HG03521 (cell line): ENCODE data around the gene REELD1.

Source experiments
- ATAC-seq: cut with Tn5 transposase; IDR thresholded peaks from one replicate; pipeline ENCODE4 v1.9.1; 2021; ENCODE audit warnings: mild to moderate bottlenecking, moderate library complexity; ENCODE audit not compliant: unreplicated experiment

The REELD1 gene

GRCh38 chr4:146224326-146224966, 10.1 kb downstream of the REELD1 start:
- no peak for ATAC-seq

GRCh38 chr4:146229406-146229805, 15.1 kb downstream of the REELD1 start:
- ATAC-seq, result no peak

- no peak for ATAC-seq
These were observed 17.9 kb downstream of the REELD1 start for GRCh38 chr4:146232131-146232722.

GRCh38 chr4:146235654-146236177, 21.4 kb downstream of the REELD1 start:
- ATAC-seq, result no peak

GRCh38 chr4:146236216-146236615, 21.9 kb downstream of the REELD1 start:
- no peak for ATAC-seq

GRCh38 chr4:146237092-146237491, 22.8 kb downstream of the REELD1 start:
- no peak for ATAC-seq

GRCh38 chr4:146238107-146238506, 23.8 kb downstream of the REELD1 start:
- no peak for ATAC-seq

GRCh38 chr4:146243141-146243882, 29.0 kb downstream of the REELD1 start:
- peak; percentile 84 for ATAC-seq

- ATAC-seq, result no peak
These were observed 29.5 kb downstream of the REELD1 start for GRCh38 chr4:146243883-146244277.

GRCh38 chr4:146244496-146244895, 30.2 kb downstream of the REELD1 start:
- no peak for ATAC-seq

GRCh38 chr4:146245246-146245645, 30.9 kb downstream of the REELD1 start:
- ATAC-seq, result no peak

- no peak for ATAC-seq
These were observed 31.5 kb downstream of the REELD1 start for GRCh38 chr4:146245850-146246249.

- no peak for ATAC-seq
These were observed 32.0 kb downstream of the REELD1 start for GRCh38 chr4:146246381-146246780.

GRCh38 chr4:146247356-146247755, 33.0 kb downstream of the REELD1 start:
- no peak for ATAC-seq

GRCh38 chr4:146252969-146253611, 38.8 kb downstream of the REELD1 start:
- ATAC-seq, result no peak

GRCh38 chr4:146255463-146255862, 41.1 kb downstream of the REELD1 start:
- no peak for ATAC-seq

GRCh38 chr4:146255874-146256273, 41.5 kb downstream of the REELD1 start:
- ATAC-seq, result no peak

- ATAC-seq, result no peak
These were observed 42.0 kb downstream of the REELD1 start for GRCh38 chr4:146256328-146256727.

GRCh38 chr4:146257511-146257910, 43.2 kb downstream of the REELD1 start:
- ATAC-seq, result no peak

GRCh38 chr4:146260521-146260920, 46.2 kb downstream of the REELD1 start:
- ATAC-seq, result no peak

GRCh38 chr4:146261041-146261440, 46.7 kb downstream of the REELD1 start:
- ATAC-seq, result no peak
